22Rv1 (cell line): ENCODE measurements around the gene KIAA0825.

Experiments used
- H3K27ac ChIP-seq: fragments of 450-650 bp; 2 replicates; pipeline ENCODE4 v1.5.1; 2017
- ZFX ChIP-seq: fragments of 450-650 bp; IDR thresholded peaks from 2 replicates; pipeline ENCODE4 v1.6.1; 2017; ENCODE audit warnings: antibody characterized with exemption, borderline replicate concordance
- TF ChIP-seq, protein P1 (sequence below): fragments of 450-650 bp; IDR thresholded peaks from 2 replicates; pipeline ENCODE4 v1.5.1; 2017; ENCODE audit warnings: mild to moderate bottlenecking

KIAA0825 gene

DNA sequence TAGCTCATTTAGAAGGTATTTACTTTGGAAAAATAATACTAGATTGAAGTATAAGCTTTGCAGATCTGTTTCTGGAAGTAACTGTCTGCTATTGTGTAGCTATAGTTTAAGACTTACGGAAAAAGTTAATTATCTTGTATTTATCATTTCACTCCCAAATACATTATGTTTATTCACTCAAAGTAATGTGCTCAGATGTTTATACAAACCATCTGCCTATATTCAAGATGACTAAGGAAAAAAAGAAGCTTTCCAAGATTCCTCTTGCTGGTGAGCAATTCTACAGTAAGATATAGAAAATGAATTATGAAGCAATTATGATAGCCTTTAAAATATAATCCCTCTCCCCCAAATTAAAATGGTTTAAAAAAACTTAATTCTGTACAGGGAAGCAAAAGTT lies 137.9 kb downstream of the KIAA0825 start:
- TF ChIP-seq, protein P1, sequence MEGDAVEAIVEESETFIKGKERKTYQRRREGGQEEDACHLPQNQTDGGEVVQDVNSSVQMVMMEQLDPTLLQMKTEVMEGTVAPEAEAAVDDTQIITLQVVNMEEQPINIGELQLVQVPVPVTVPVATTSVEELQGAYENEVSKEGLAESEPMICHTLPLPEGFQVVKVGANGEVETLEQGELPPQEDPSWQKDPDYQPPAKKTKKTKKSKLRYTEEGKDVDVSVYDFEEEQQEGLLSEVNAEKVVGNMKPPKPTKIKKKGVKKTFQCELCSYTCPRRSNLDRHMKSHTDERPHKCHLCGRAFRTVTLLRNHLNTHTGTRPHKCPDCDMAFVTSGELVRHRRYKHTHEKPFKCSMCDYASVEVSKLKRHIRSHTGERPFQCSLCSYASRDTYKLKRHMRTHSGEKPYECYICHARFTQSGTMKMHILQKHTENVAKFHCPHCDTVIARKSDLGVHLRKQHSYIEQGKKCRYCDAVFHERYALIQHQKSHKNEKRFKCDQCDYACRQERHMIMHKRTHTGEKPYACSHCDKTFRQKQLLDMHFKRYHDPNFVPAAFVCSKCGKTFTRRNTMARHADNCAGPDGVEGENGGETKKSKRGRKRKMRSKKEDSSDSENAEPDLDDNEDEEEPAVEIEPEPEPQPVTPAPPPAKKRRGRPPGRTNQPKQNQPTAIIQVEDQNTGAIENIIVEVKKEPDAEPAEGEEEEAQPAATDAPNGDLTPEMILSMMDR, result no peak
- TF ChIP-seq ZFX, result no peak

DNA sequence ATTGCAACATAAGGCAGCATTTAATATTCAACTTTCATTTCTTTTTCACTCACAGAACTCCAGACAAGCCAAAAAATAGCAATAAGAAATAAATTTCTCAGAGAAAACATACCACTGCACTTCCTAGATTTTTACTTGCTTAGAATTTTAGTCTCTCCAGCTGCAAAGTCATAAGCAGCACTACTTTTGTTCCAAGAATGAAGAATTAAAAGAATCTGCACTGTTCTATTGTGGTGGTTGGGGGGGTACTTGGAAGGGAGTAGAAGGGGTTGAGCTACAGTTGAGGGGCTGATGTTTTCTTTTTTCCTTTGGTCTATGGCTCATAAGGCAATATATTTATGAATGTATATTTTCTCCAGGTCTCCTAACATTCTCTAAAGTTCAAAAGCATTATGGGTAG lies 144.5 kb downstream of the KIAA0825 start:
- H3K27ac ChIP-seq, result no peak overlapping the region
- TF ChIP-seq ZFX, result no peak
- TF ChIP-seq, protein P1, result no peak

More for the DNA sequence above, 137.9 kb downstream of the KIAA0825 start:
- H3K27ac ChIP-seq, result no peak overlapping the region

DNA sequence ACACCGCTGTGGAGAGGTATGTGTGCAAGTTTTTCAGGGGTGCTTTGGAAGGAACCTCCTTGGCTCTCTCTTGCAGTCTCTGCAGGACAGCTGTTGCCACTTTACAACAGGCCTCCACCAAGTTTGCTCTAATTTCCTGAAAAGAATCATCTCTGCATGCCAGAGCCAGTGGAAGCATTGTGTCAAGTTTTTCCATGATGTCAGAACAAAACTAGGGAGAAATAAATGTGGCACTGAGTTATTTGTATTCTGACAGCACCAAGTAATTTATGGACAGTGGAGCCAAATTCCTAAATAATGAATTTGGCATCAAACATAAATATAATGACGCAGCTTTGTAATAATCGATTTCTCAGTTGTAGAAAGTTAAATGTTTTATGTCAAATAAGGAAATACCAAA lies 146.9 kb downstream of the KIAA0825 start:
- H3K27ac ChIP-seq, result no peak overlapping the region
- TF ChIP-seq ZFX, result no peak
- TF ChIP-seq, protein P1, result no peak

DNA sequence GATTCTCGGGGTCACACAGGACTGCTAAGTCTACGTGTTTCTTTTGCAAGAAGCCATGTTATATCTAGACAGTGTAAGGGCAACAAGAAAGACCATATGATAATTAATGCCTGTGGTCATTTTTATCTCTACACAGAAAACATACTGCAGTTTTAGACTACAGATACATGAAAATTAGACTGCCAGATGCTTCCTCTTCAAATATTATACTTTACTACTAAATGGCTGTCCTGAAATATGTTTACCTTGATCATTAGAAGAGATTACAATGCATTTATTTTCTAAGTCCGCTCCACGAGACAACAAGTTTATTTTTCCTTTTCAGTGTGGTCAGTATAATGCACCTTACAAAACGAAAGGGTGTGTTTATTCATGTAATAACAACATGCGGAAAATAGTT lies 147.6 kb downstream of the KIAA0825 start:
- no peak overlapping the region for H3K27ac ChIP-seq
- TF ChIP-seq, protein P1, result no peak
- no peak for TF ChIP-seq ZFX

DNA sequence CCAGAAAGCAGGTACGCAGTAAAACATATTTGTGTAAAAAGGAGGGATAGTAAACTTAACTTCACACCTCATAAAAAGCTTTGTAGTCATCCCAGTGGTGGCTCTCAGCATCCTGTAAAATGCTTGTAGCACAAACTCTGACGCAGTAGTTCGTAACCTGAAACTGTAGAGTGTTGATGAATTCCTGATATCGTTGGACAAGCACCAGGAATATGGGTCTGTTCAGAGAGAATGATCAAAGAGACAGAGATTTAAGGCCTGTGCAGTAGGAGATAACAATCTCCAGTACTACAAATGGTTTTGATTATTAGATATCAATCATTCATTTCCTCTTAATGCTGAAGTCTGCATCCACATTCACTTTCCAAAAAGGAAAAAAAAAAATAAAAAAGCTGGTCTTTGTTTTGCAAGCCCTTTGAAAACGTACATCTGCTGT lies 148.5 kb downstream of the KIAA0825 start:
- TF ChIP-seq ZFX, result no peak
- no peak overlapping the region for H3K27ac ChIP-seq

DNA sequence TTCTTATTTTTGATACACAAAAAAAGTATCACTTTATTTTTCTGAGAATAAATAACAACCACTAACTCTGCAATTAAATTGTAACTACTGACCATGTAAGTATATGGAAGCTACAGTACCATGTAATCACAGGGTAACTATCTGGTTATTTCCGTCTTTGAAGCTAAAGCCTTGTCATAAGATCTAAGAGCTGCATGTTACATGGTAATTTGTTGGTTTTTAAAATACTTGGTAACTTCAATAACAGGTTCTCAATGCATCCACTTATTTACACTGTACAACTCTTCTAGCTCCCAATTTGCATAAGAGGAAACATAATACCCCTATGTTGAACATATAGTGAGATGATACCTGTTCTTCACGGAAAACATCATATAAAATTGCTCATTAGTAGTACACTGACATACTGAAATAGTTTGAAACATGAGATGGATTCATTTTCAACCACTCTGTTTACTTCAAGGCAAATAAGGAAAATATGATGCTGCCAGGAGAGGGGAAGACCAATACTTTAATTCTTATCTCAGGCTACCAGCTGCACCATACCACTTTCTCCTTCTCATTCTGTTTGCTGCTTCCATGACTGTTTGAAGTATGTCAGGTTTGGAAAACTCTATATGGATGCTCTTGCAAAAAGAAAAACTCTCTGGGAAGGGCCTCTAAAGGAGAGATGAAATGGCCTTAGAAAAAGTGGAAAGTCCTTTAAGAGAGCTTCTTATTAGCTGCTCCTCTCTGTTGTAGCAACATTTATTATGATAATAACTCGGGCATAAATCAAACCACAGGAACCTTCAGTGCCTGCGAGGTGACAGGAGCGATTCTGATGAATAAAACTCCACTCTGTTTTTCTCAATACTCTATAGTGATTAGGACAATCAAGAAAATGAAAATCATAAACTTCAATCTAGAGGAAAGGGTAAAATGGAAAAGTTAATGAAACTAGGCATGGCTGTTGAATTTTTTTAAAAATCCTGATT lies 150.2 kb downstream of the KIAA0825 start:
- TF ChIP-seq, protein P1, result no peak
- no peak for TF ChIP-seq ZFX
- no peak overlapping the region for H3K27ac ChIP-seq

DNA sequence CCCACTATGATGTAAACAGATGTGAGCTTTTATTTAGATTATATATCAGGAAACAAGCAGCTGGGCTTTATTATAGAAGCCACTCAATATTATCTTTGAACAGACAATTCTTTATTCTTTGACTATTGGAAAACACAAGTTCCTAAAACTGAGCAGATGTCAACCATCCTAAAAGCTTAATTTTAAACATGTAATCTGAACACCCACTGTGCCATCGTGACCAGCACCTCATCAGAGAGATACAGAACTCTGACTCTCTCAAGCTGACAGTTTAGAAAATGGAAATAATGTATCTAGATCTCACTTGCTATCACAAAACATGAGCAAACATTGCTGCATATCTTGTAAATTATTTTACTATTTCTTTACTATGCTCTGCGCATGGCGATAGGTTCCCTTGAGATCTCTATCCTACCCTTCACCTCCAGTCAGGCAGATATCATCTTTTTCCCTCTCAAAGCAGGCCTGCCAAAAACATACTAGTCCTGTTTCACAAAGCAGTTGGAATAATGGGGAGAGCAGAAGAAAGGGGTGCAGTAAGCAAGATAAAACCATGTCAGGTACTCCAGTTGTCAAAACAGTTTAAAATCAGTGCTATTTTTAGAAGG lies 151.0 kb downstream of the KIAA0825 start:
- no peak for TF ChIP-seq ZFX
- TF ChIP-seq, protein P1, result no peak

More for the DNA sequence above, 151.0 kb downstream of the KIAA0825 start:
- H3K27ac ChIP-seq, result no peak overlapping the region
